Muscle layer of colon (tissue), 2 donors: ENCODE data around the gene KRTAP2-1.
"Not testable (repeated sequence)": the region's sequence is repeated elsewhere in the genome, so short reads cannot be mapped to it uniquely, and the experiment has no call there.

Experiments
- H3K27ac ChIP-seq: one replicate; pipeline ENCODE4 v1.7.0; 2013; ENCODE audit warnings: low read depth, mild to moderate bottlenecking, low read length, moderate library complexity
- H3K27me3 ChIP-seq, 2 donors: one replicate each; pipeline ENCODE4 v1.7.0; 2013; ENCODE audit warnings: low read length in 2 of 2, mild to moderate bottlenecking in 2 of 2; ENCODE audit not compliant: insufficient read depth in 2 of 2, control insufficient read depth in 1 of 2
- H3K36me3 ChIP-seq: one replicate; pipeline ENCODE4 v1.7.0; 2013; ENCODE audit warnings: mild to moderate bottlenecking, low read length; ENCODE audit not compliant: insufficient read depth
- H3K4me1 ChIP-seq: one replicate; pipeline ENCODE4 v1.7.0; 2013; ENCODE audit warnings: mild to moderate bottlenecking, low read length; ENCODE audit not compliant: insufficient read depth
- H3K4me3 ChIP-seq, 2 donors: one replicate each; pipeline ENCODE4 v1.7.0; 2013; ENCODE audit warnings: low read length in 2 of 2, low read depth in 1 of 2, mild to moderate bottlenecking in 1 of 2, moderate library complexity in 1 of 2
- H3K9ac ChIP-seq: one replicate; pipeline ENCODE4 v1.7.0; 2013; ENCODE audit warnings: low read length
- H3K9me3 ChIP-seq: one replicate; pipeline ENCODE4 v1.7.0; 2013; ENCODE audit warnings: mild to moderate bottlenecking, low read length
- donor health status: abdominal sarcoma.
- donor health status: Adenocarcinoma of cecum.

Gene KRTAP2-1

DNA sequence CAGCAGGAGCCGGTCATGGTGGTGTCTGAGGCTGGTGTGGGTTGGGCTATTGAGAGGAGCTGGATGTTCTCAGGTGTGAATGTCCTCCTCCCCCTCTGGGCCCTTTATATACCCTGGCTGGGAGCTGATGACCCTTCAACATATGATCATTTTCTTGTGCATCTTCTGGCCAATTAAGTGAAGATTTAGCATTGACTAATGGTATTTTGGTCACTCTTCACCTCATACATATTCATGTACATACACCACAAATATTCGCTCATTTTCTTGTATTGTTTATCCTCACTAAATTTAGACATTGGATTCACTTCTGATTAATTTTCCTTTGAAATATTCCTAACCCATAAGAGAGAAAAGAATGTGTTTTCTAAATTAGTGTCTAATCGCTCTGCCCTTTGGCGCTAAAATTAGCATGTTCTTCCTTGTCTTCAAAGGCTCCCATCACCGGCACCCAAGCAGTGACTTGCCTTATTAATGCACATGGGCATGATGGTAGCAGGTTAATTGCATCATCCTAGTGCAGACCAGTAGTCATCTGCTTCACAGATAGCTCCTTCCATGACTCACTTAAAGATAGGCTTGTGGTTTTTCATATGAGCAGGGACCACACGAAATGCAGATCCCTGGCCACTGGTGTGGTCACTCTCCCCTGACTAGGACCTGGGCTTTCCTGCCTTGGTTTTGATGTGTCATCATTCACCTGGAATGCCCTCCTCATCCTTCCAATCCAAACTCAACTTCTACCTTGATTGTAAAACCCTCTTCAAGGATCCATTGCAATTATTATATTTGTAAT, 18.9 kb upstream of the KRTAP2-1 start, which contains the start of gene KRTAP2-4:
KRTAP2-4 (minus strand) TSS at position 51 of the 796 bp plus-strand sequence; CDS start at position 17, 34 bp downstream.
- no peaks in the 10 kb centered on the region for H3K27me3 ChIP-seq
- no peak within 1 kb of the TSS for H3K4me3 ChIP-seq
- no peaks in the 10 kb centered on the region for H3K9me3 ChIP-seq
- H3K9ac ChIP-seq = no peak within 1 kb of the TSS
- no peaks in the 10 kb centered on the region for H3K4me1 ChIP-seq
- no peaks in the 10 kb centered on the region for H3K36me3 ChIP-seq
- H3K27ac ChIP-seq = no peak within 1 kb of the TSS

DNA sequence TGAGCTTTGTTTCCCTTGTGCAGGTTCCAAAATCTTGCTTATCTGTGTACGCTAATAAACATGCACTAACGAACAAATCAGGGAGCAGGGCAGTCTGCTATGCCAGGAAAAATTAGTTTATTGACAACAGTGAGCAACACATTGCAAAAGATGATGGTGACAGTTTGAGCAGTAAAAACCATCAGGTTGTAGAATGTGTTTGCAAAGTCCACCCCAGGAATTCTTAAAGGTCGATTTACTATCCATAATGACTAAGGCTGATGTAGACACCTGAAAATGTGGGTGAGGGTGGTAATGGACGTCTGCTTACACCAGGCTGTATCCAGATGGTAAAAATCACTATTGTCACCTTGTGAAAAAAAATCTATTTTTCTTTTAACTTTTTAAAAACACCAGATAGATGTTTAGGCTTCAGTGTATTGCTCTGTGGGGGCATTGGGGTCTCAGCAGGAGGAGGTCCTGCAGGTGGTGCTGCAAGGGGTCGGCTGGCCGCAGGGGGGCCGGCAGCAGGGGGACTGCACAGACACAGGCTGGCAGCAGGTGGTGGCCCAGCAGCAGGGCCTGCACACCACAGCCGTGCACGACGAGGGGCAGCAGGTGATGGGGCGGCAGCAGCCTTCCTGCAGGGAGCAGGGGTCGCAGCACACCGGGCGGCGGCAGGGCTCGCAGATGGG, 18.0 kb upstream of the KRTAP2-1 start:
- not testable (repeated sequence) for H3K9ac ChIP-seq, H3K36me3 ChIP-seq, H3K27ac ChIP-seq, H3K9me3 ChIP-seq, H3K4me3 ChIP-seq, H3K4me1 ChIP-seq, H3K27me3 ChIP-seq

DNA sequence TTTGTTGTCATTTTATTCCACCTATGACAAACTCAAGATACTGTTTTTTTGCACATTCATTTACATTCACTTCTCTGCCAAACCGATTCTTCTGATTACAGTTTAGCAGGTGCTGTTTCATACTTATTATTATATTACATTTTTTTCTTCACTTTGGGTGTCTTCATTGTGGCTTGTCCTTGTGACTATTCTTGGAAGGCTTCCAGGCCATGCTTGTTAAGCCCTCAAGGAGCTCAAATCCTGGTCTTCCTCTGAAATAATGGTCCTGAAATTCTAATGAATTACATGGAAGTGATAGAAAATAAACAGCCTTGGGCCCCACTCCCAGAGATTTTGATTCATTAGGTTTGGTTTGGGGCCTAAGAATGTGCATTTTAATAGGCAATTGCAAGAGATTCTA, 17.2 kb upstream of the KRTAP2-1 start:
- Histone ChIP-seq H3K27ac (no peak overlapping the region), H3K27me3 (no peaks in the 10 kb centered on the region), H3K9me3 (no peaks in the 10 kb centered on the region), H3K4me3 (no peak overlapping the region), H3K9ac (no peak overlapping the region), H3K4me1 (no peaks in the 10 kb centered on the region), H3K36me3 (no peaks in the 10 kb centered on the region)

DNA sequence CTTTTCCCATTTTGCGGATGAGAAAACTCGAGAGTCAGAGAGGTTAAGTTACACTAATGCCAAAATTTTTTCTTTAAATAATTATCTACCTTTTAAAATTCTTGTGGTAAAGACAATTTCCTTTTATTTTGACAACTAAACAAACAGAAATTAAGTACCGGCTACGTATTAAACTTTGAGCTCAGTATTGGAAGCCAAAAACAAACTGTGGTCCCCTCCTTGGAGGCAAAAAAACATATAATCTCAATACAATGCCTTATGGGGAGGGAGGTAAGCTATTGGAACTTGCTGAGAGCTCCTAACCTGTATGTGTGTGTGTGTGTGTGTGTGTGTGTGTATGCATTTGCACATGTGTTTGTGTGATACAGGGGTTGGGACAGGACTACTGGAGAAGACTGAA, 16.3 kb upstream of the KRTAP2-1 start:
- no peaks in the 10 kb centered on the region for H3K4me1 ChIP-seq
- H3K27ac ChIP-seq = no peak overlapping the region
- no peaks in the 10 kb centered on the region for H3K36me3 ChIP-seq
- no peaks in the 10 kb centered on the region for H3K9me3 ChIP-seq
- H3K4me3 ChIP-seq = no peak overlapping the region
- no peak overlapping the region for H3K9ac ChIP-seq
- H3K27me3 ChIP-seq = no peaks in the 10 kb centered on the region

DNA sequence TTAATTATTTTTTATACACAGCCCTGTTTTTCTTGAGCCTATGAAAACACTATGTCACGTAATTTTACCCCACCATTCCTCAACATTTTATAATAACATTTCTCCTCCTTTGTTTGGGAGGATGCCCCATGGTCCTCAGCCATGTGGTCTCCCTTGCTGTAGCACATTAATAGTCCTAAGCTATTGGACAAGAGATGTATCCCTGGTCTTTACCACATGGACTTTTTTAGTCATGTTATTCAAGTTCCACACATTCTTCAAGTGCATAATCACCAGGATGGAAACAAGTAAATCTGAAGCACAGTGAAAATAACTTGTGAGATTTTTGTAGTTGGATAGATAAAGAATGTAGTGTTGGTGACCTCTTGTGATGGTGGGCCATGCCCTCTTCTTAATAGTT, 14.8 kb upstream of the KRTAP2-1 start:
- no peak overlapping the region for H3K27ac ChIP-seq
- no peak overlapping the region for H3K9ac ChIP-seq
- H3K4me1 ChIP-seq = no peaks in the 10 kb centered on the region
- no peaks in the 10 kb centered on the region for H3K36me3 ChIP-seq
- no peaks in the 10 kb centered on the region for H3K9me3 ChIP-seq
- H3K4me3 ChIP-seq = no peak overlapping the region
- no peaks in the 10 kb centered on the region for H3K27me3 ChIP-seq

DNA sequence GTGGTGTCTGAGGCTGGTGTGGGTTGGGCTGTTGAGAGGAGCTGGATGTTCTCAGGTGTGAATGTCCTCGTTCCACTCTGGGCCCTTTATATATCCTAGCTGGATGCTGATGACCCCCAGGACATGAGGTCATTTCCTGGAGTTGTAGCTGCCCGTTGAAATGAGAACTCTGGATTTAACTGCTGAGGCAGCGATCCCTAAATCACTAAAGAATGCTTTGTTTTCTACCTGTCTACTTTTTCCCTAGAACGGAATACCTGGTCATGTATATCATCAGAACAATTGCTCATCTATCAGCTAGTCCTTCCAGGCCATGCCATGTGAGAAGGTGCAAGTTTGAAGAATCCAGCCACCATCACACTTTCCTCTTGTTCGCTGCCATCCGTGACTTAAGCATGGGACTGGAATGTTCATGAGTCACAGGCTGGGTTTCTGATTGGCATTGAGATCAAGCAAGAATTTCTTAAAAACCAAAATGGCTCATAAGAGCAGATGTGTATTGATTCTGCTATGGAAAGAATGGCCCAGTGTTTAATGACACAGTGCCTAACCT, 13.0 kb upstream of the KRTAP2-1 start, which contains the start of gene KRTAP2-3:
KRTAP2-3 (minus strand) TSS at position 63 of the 553 bp plus-strand sequence. CDS start 64 bp downstream, outside the sequence.
- Histone ChIP-seq H3K36me3 (no peaks in the 10 kb centered on the region), H3K4me3 (no peak within 1 kb of the TSS), H3K9me3 (no peaks in the 10 kb centered on the region), H3K9ac (no peak within 1 kb of the TSS), H3K27me3 (no peaks in the 10 kb centered on the region), H3K4me1 (no peaks in the 10 kb centered on the region), H3K27ac (no peak within 1 kb of the TSS)

DNA sequence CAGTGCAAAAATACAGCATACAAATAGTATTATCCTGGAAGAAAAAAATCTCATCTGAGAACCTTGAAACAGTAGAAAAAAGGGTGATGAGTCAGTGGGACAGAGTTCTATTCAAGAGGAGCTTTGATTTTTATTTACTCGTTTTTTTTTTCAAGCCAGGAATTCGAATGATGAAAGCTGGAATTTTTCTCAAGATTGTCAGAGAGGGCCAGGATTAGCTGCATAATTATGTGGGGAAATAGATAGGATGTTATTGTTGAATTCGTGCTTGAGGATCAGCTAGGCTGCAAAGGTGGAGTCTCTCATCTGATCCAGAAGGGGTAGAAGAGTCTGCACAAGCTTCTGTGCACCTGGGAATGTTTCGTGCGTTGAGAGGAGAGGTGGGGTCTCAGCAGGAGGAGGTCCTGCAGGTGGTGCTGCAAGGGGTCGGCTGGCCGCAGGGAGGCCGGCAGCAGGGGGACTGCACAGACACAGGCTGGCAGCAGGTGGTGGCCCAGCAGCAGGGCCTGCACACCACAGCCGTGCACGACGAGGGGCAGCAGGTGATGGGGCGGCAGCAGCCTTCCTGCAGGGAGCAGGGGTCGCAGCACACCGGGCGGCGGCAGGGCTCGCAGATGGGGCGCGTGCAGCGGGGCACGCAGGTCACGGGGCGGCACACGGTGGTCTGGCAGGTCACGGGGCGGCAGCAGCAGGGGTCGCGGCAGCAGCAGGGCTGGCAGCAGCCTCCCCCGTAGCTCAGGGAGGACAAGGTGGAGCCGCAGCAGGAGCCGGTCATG, 12.3 kb upstream of the KRTAP2-1 start:
- not testable (repeated sequence) for H3K9ac ChIP-seq, H3K9me3 ChIP-seq, H3K4me1 ChIP-seq, H3K27me3 ChIP-seq, H3K36me3 ChIP-seq, H3K27ac ChIP-seq, H3K4me3 ChIP-seq

DNA sequence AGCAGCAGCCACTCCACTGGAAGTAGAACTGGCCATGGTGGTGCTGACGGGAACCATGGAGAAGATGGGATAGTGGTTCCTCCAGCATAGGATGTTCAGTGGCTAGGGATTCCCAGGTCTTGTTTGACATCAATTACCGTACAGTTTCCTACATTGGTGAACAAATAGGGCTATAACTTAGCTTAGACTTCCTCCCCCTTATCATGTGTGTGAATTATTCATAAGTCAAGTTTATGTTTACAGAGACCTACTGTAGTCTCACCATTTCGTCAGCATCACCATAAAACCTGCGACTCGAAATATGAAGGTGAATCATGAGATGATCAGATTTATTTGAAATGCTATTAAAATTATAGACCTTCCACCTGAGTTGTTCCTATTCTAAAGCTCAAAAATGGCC, 11.6 kb upstream of the KRTAP2-1 start:
- Histone ChIP-seq H3K9ac (no peak overlapping the region), H3K27me3 (no peaks in the 10 kb centered on the region), H3K36me3 (no peaks in the 10 kb centered on the region), H3K27ac (no peak overlapping the region), H3K4me3 (no peak overlapping the region), H3K4me1 (no peaks in the 10 kb centered on the region), H3K9me3 (no peaks in the 10 kb centered on the region)

DNA sequence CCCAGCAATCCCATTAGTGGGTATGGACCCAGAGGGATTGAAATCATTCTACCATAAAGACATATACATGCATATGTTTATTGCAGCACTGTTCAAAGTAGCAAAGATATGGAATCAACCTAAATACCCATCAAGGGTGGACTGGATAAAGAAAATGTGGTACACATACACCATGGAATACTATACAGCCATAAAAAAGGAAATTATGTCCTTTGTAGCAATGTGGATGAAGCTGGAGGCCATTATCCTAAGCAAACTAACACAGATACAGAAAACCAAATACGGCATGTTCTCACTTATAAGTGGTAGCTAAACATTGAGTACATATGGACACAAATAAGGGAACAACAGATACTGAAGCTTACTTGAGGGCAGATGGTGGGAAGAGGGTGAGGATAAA, 10.4 kb upstream of the KRTAP2-1 start:
- no peaks in the 10 kb centered on the region for H3K36me3 ChIP-seq
- H3K27me3 ChIP-seq = no peaks in the 10 kb centered on the region
- H3K4me1 ChIP-seq = no peaks in the 10 kb centered on the region
- H3K4me3 ChIP-seq = no peak overlapping the region
- no peak overlapping the region for H3K27ac ChIP-seq
- H3K9ac ChIP-seq = no peak overlapping the region
- H3K9me3 ChIP-seq = no peaks in the 10 kb centered on the region

DNA sequence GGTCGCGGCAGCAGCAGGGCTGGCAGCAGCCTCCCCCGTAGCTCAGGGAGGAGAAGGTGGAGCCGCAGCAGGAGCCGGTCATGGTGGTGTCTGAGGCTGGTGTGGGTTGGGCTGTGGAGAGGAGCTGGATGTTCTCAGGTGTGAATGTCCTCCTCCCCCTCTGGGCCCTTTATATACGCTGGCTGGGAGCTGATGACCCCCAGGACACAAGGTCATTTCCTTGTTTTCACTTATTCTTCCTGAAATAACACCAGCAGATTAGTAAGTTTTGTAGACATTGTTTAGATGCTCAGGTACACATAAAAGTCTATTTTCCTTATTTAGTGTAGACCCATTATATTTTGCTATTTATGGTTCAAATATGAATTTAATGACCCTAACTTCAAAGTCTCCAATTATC, 8.0 kb upstream of the KRTAP2-1 start, which contains the start of gene KRTAP2-2:
KRTAP2-2 (minus strand) TSS at position 101 of the 400 bp plus-strand sequence; CDS start at position 82, 19 bp downstream.
- not testable (repeated sequence) for H3K4me1 ChIP-seq, H3K9ac ChIP-seq, H3K36me3 ChIP-seq, H3K9me3 ChIP-seq, H3K27me3 ChIP-seq, H3K27ac ChIP-seq, H3K4me3 ChIP-seq

DNA sequence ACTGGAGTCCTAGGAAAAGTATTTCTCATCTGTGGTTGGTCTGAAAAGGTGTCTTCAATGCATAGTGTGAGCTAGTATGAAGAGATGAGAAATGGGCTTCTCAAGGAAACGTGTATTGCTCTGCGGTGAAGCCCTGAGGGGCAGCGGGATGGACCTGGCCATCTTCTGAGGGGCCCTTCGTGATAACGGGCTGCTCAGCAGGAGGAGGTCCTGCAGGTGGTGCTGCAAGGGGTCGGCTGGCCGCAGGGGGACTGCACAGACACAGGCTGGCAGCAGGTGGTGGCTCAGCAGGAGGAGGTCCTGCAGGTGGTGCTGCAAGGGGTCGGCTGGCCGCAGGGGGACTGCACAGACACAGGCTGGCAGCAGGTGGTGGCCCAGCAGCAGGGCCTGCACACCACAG, 7.4 kb upstream of the KRTAP2-1 start:
- H3K27ac ChIP-seq, H3K9ac ChIP-seq, H3K27me3 ChIP-seq, H3K4me3 ChIP-seq, H3K36me3 ChIP-seq, H3K9me3 ChIP-seq, H3K4me1 ChIP-seq: not testable (repeated sequence)
